ENCODE measurements around the gene SPTBN1. TPM values are rescaled to one million over a fixed set of nuclear protein-coding genes. Genes with fewer than 3 reads are reported as not detected.

Gene SPTBN1
- total and polyA plus RNA-seq, 2 experiments from 2014 or later, result 125 to 435 TPM

- DNase-seq (ENCODE audit: low read depth in 1 of 2, low spot score in 1 of 2), result no peak
- Histone ChIP-seq H3K4me3 (no peak overlapping the region), H3K36me3 (no peaks in the 10 kb centered on the region), H3K9me3 (ENCODE audit: low read depth) (no peaks in the 10 kb centered on the region), H3K4me1 (ENCODE audit: low read depth) (no peaks in the 10 kb centered on the region), H3K27ac (no peak overlapping the region), H3K27me3 (no peaks in the 10 kb centered on the region)
- no peak for TF ChIP-seq CTCF (IDR thresholded peaks at IDR 0.05; ENCODE audit: low read depth, low read length)
Measured at GRCh38 chr2:54676656-54677055, 220.5 kb downstream of the SPTBN1 start.

- Histone ChIP-seq H3K36me3 (no peaks in the 10 kb centered on the region), H3K27ac (no peak overlapping the region), H3K9me3 (ENCODE audit: low read depth) (no peaks in the 10 kb centered on the region), H3K4me3 (no peak overlapping the region), H3K4me1 (ENCODE audit: low read depth) (no peaks in the 10 kb centered on the region), H3K27me3 (no peaks in the 10 kb centered on the region)
- no peak for TF ChIP-seq CTCF (IDR thresholded peaks at IDR 0.05; ENCODE audit: low read depth, low read length)
- DNase-seq (ENCODE audit: low read depth in 1 of 2, low spot score in 1 of 2), result no peak
Measured at GRCh38 chr2:54677476-54678265, 221.5 kb downstream of the SPTBN1 start.

GRCh38 chr2:54678719-54679118 lies 222.6 kb downstream of the SPTBN1 start:
- no peaks in the 10 kb centered on the region for H3K4me1 ChIP-seq (ENCODE audit: low read depth)
- H3K27me3 ChIP-seq, result no peaks in the 10 kb centered on the region
- H3K9me3 ChIP-seq (ENCODE audit: low read depth), result no peaks in the 10 kb centered on the region
- no peak for TF ChIP-seq CTCF (IDR thresholded peaks at IDR 0.05; ENCODE audit: low read depth, low read length)
- H3K4me3 ChIP-seq, result no peak overlapping the region
- no peak for DNase-seq (ENCODE audit: low read depth in 1 of 2, low spot score in 1 of 2)
- H3K36me3 ChIP-seq, result no peaks in the 10 kb centered on the region
- no peak overlapping the region for H3K27ac ChIP-seq

DNA sequence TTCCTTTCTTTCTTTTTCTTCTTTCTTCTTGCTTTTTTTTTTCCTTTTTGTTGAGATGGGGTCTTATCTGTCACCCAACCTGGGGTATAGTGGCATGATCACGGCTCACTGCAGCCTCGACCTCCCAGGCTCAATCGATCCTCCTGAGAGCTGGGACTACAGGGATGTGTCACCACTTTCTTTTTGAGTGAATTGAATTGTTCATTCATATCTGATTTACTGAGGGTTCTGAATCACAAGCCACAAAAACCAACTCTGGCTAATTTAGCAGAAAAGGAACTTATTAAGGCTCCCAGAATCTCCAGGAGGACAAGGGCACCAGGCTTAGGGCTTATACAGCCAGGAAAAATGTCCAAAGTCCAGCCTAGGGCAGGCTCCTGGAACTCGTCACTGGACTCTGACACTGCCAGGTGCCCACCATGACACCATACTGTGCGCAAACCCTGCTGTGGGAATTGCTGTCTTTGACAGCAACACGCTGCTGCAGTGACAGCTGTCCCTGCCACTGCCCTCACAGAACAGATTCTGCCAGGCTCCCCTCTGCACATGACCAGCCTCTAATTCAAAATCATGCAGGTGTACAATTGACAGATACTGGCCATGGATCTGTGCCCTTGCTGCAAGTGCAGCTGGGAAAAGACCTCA lies 224.4 kb downstream of the SPTBN1 start:
- Histone ChIP-seq H3K4me3 (no peak overlapping the region), H3K9me3 (ENCODE audit: low read depth) (no peaks in the 10 kb centered on the region), H3K27ac (no peak overlapping the region), H3K27me3 (no peaks in the 10 kb centered on the region), H3K4me1 (ENCODE audit: low read depth) (no peaks in the 10 kb centered on the region), H3K36me3 (no peaks in the 10 kb centered on the region)
- TF ChIP-seq CTCF (IDR thresholded peaks at IDR 0.05; ENCODE audit: low read depth, low read length), result no peak
- peak in 1 of 2 donors; percentile 32 for DNase-seq (ENCODE audit: low read depth in 1 of 2, low spot score in 1 of 2)

- no peaks in the 10 kb centered on the region for H3K9me3 ChIP-seq (ENCODE audit: low read depth)
- no peaks in the 10 kb centered on the region for H3K4me1 ChIP-seq (ENCODE audit: low read depth)
- H3K27ac ChIP-seq, result no peak overlapping the region
- H3K4me3 ChIP-seq, result no peak overlapping the region
- TF ChIP-seq CTCF (IDR thresholded peaks at IDR 0.05; ENCODE audit: low read depth, low read length), result no peak
- H3K27me3 ChIP-seq, result no peaks in the 10 kb centered on the region
- DNase-seq (ENCODE audit: low read depth in 1 of 2, low spot score in 1 of 2), result no peak
- H3K36me3 ChIP-seq, result no peaks in the 10 kb centered on the region
Measured at GRCh38 chr2:54681416-54681815, 225.3 kb downstream of the SPTBN1 start.
